ENCODE data around the gene ISOC2. TPM values are rescaled to one million over a fixed set of nuclear protein-coding genes. Genes with fewer than 3 reads are reported as not detected.

The ISOC2 gene
- total RNA-seq, 1 experiment from 2014 or later, result 72.2 TPM

DNA sequence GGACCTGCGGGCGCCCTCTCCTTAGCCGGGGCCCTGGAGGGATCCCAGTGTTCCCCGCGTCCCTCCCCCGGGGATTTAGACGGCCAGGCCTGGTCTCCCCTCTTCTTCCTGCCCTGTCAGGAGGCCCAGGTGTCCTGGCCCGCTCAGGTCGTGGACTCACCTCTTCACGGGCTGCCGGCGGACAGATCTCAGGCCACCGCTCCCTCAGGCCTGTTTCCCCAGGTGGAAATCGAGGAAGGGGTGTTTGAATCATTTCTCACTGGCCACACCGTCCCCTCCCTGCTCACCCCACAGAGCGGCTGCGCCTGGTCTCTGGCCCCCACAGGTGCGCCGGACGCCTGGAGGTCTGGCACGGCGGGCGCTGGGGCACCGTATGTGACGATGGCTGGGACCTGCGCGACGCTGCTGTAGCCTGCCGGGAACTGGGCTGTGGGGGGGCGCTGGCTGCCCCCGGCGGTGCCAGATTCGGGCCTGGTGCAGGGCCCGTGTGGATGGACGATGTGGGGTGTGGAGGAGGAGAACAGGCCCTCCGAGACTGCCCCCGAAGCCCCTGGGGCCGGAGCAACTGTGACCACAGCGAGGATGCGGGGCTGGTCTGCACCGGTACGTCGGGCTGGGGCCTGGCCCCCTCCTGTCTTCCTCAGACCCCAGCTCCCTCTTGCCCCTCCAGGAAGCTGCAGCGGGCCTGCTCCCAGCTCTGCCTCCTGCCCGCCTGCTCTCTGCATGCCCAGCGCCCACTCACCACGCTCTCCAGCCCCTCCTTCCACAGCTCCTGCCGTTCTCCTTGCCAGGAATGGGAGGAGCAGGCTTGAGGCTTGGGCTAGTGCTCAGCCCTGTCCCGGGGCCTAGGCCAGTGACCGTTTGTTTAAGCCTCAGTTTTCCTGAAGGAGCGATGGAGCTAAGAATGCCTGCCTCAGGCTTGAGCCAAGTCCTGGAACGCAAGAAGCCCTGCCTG is 29.3 kb upstream of the ISOC2 start:
- Histone ChIP-seq H2BK12ac (ENCODE audit: insufficient read length, low read depth, low read length) (no peak overlapping the region), H3K18ac (ENCODE audit: insufficient read length, low read depth, low read length) (no peak overlapping the region), H2AK5ac (ENCODE audit: insufficient read length, low read length) (no peak overlapping the region), H4K5ac (ENCODE audit: insufficient read length, low read depth, low read length) (no peak overlapping the region), H3K79me1 (ENCODE audit: insufficient read depth, low read depth, low read length, poor library complexity, severe bottlenecking) (no peaks in the 10 kb centered on the region), H3T11ph (ENCODE audit: low read length) (no peak overlapping the region), H3K14ac (ENCODE audit: insufficient read depth, low read length) (no peak overlapping the region; the same call in 1 of the 2 replicates), H2BK5ac (ENCODE audit: insufficient read length, low read length) (no peak overlapping the region), H3K4me1 (ENCODE audit: insufficient read depth, low read length) (peaks cover 3% of the 10 kb centered on the region), H3K27me3 (ENCODE audit: insufficient read depth, low read length) (no peaks in the 10 kb centered on the region), H3K9me3 (ENCODE audit: control insufficient read depth, low read depth, low read length) (no peaks in the 10 kb centered on the region), H2BK20ac (ENCODE audit: low read depth, low read length, poor library complexity, severe bottlenecking) (no peak overlapping the region), H4K8ac (replicated peaks; ENCODE audit: insufficient read length, low read depth, low read length) (no peak overlapping the region), H3K4ac (ENCODE audit: low read depth, low read length) (no peak overlapping the region), H3K27ac (ENCODE audit: insufficient read length, low read depth, low read length) (no peak overlapping the region), H3K79me2 (ENCODE audit: insufficient read depth, low read length) (no peaks in the 10 kb centered on the region), H3K4me2 (ENCODE audit: insufficient read depth, insufficient read length, low read length) (no peak overlapping the region), H2BK15ac (ENCODE audit: low read depth, low read length) (no peak overlapping the region), H3K9ac (ENCODE audit: extremely low read depth, insufficient read length, low read length) (no peak overlapping the region), H4K20me1 (ENCODE audit: control insufficient read depth, insufficient read depth, insufficient read length) (no peaks in the 10 kb centered on the region), H4K91ac (ENCODE audit: insufficient read length, low read depth, low read length) (no peak overlapping the region), H3K23ac (ENCODE audit: insufficient read length, low read depth, low read length) (no peak overlapping the region), H2AFZ (ENCODE audit: low read length) (no peak overlapping the region), H3K56ac (ENCODE audit: insufficient read length, low read depth, low read length) (no peak overlapping the region), H3K23me2 (ENCODE audit: insufficient read length, low read depth, low read length, poor library complexity, severe bottlenecking) (peaks cover 8% of the 10 kb centered on the region), H2BK120ac (ENCODE audit: low read depth, low read length, poor library complexity, severe bottlenecking) (no peak overlapping the region)
- Mint-ChIP-seq H3K27ac (no peak overlapping the region), H3K27me3 (ENCODE audit: low read depth) (peaks cover 9% of the 10 kb centered on the region), H3K4me1 (peaks cover 24 to 42% of the 10 kb centered on the region in 2 experiments), H3K9me3 (no peaks in the 10 kb centered on the region), H3K4me3 (no peak overlapping the region), H3K36me3 (ENCODE audit: insufficient read depth in 1 of 3, low read depth in 3 of 3) (peaks cover 0 to 5% (median 0%) of the 10 kb centered on the region in 3 experiments; a peak in 3 of 7 replicates)
- DNase-seq, result no peak
- TF ChIP-seq, protein P1, sequence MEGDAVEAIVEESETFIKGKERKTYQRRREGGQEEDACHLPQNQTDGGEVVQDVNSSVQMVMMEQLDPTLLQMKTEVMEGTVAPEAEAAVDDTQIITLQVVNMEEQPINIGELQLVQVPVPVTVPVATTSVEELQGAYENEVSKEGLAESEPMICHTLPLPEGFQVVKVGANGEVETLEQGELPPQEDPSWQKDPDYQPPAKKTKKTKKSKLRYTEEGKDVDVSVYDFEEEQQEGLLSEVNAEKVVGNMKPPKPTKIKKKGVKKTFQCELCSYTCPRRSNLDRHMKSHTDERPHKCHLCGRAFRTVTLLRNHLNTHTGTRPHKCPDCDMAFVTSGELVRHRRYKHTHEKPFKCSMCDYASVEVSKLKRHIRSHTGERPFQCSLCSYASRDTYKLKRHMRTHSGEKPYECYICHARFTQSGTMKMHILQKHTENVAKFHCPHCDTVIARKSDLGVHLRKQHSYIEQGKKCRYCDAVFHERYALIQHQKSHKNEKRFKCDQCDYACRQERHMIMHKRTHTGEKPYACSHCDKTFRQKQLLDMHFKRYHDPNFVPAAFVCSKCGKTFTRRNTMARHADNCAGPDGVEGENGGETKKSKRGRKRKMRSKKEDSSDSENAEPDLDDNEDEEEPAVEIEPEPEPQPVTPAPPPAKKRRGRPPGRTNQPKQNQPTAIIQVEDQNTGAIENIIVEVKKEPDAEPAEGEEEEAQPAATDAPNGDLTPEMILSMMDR (conservative IDR thresholded peaks at IDR 0.05), result no peak
- WGBS (ENCODE audit: extremely low coverage, insufficient read length, low lambda C conversion rate), result no CpG with 5 or more reads among the region's 52 CpGs

Data from H9 (cell line).